ENCODE results near the gene CDK5RAP2.
"Not testable (repeated sequence)": the region's sequence is repeated elsewhere in the genome, so short reads cannot be mapped to it uniquely, and the experiment has no call there.

GRCh38 chr9:120530220-120530832, 49.6 kb downstream of the CDK5RAP2 start:
- TF ChIP-seq REST (IDR thresholded peaks at IDR 0.05; ENCODE audit: borderline replicate concordance); REST (CRISPR knock-in tag; IDR thresholded peaks at IDR 0.05; ENCODE audit: low read depth); POLR2A (conservative IDR thresholded peaks at IDR 0.05); HOMEZ (CRISPR knock-in tag; IDR thresholded peaks at IDR 0.05); CTCF (IDR thresholded peaks at IDR 0.05 in 2 of 3, conservative IDR thresholded peaks at IDR 0.05 in 1 of 3; ENCODE audit: insufficient read depth in 2 of 3, low read depth in 1 of 3, low read length in 3 of 3); EHMT2 (IDR thresholded peaks at IDR 0.05); YY1 (IDR thresholded peaks at IDR 0.05; ENCODE audit: borderline replicate concordance in 1 of 3, control insufficient read depth in 1 of 3, extremely low read depth in 1 of 3, insufficient read depth in 3 of 3, insufficient read length in 1 of 3, insufficient replicate concordance in 2 of 3, low read depth in 1 of 3, low read length in 2 of 3): not testable (repeated sequence)

Data from K562 (cell line).